ENCODE data around the gene SLAMF8. TPM values are rescaled to one million over a fixed set of nuclear protein-coding genes. Genes with fewer than 3 reads are reported as not detected.

SLAMF8 gene
- not detected in 2 replicates for total RNA-seq

DNA sequence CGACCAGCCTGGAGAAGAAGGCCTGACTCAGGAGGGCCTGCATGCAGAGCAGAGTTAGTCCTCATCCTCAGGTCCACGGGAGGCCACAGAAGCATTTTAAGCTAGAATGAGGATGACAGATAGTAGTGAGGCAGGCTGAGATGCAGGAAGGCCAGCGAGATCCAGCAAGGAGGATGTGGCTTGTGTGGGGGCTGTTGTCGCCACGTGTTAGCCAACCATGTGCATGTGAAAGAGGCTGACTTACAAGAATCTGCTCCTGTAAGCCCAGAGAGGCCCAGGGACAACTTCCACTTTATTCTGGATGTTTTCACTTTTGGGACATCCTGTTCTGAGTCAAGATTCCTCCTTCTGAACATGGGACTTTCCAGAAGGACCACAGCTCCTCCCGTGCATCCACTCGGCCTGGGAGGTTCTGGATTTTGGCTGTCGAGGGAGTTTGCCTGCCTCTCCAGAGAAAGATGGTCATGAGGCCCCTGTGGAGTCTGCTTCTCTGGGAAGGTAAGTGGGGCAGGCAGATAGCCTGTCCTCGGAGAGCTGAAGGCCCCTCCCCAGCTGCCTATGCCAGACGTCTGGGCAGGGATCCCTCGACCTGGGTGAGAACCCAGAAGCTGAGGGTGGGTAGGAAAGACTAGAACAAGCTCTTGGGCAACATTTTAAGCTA, at the start of gene SLAMF8:
SLAMF8 (plus strand) TSS at position 433 of the 661 bp plus-strand sequence; CDS start at position 459, 26 bp downstream.

DNA sequence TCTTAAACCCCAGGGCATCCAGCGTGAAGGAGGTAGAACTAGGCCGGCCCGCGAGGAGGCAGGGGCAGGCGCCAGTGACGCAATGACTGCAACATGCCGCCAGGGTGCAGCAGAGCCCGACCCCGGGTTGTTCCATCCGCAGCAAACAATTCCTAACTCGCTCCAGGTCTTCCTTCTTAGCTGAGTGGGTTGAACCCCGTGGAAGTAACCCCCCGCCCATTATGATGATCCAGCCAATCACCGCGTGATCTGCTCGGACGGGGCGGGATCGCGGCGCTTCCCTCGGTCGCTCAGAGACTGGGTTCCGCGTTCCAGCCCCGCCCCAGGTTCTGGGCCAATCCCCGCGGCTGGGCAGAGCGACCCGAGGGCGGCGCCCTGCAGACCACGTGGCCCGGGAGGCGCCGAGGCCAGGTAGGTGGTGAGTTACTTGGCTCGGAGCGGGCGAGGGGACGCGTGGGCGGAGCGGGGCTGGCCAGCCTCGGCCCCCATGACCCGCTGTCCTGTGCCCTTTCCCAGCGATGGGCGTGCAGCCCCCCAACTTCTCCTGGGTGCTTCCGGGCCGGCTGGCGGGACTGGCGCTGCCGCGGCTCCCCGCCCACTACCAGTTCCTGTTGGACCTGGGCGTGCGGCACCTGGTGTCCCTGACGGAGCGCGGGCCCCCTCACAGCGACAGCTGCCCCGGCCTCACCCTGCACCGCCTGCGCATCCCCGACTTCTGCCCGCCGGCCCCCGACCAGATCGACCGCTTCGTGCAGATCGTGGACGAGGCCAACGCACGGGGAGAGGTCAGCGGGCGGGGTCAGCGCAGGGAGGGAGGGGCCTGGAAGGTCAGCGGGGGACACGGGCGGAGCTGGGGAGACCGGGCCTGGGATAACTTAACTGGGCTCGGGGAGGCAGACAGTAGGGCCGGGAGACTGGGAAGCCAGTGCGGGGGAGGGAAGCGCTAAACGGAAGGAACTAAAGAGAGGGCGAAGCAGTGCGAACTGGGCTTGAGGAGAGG, 45.8 kb upstream of the SLAMF8 start, which contains the start of gene DUSP23:
DUSP23 (plus strand) TSS at position 380 of the 1,000 bp plus-strand sequence; CDS start at position 519, 139 bp downstream.

GRCh38 chr1:159802111-159802510, 24.6 kb upstream of the SLAMF8 start, which contains the start of gene FCRL6:
Gene FCRL6 (plus strand): TSS chr1:159802360. CDS start chr1:159802425, 65 bp downstream.

GRCh38 chr1:159862557-159862956, 35.9 kb downstream of the SLAMF8 start, which contains the start of gene VSIG8:
Gene VSIG8 (minus strand): TSS chr1:159862657. CDS start chr1:159862521, 136 bp downstream.

Small RNA genes lying within 50 kb of the gene (small RNA-seq; reads per million reads assigned to genes)
- not detected for gene RF00570

Other genes starting within 250 kb of the SLAMF8 start
- not detected in 2 replicates for gene APCS, start 239.0 kb upstream of the SLAMF8 start, total RNA-seq
- 0.10 TPM in 1 of 2 replicates, not detected in the other for gene CRP, start 112.3 kb upstream of the SLAMF8 start, total RNA-seq
- 49.9 and 63.4 TPM in 2 replicates for gene DUSP23, start 45.9 kb upstream of the SLAMF8 start, total RNA-seq
- gene FCRL6, start 24.5 kb upstream of the SLAMF8 start, total RNA-seq = not detected in 2 replicates
- gene VSIG8, start 35.8 kb downstream of the SLAMF8 start, total RNA-seq = not detected in 2 replicates
- gene CFAP45, start 73.3 kb downstream of the SLAMF8 start, total RNA-seq = 0.65 and 1.5 TPM in 2 replicates
- 403 and 470 TPM in 2 replicates for gene TAGLN2, start 98.6 kb downstream of the SLAMF8 start, total RNA-seq
- gene IGSF9, start 118.7 kb downstream of the SLAMF8 start, total RNA-seq = not detected in 2 replicates
- gene SLAMF9, start 127.4 kb downstream of the SLAMF8 start, total RNA-seq = not detected in 2 replicates
- gene PIGM, start 205.1 kb downstream of the SLAMF8 start, total RNA-seq = 4.6 and 5.6 TPM in 2 replicates
- not detected in 2 replicates for gene KCNJ10, start 243.3 kb downstream of the SLAMF8 start, total RNA-seq

Data from vein endothelial cell (primary cell).